Transverse colon (tissue), 4 donors: Measurements from ENCODE around the gene ATF2. TPM values are rescaled to one million over a fixed set of nuclear protein-coding genes. Genes with fewer than 3 reads are reported as not detected.

Experiments
- DNase-seq: peaks from one replicate; pipeline ENCODE4 v3.0.0-alpha.2; 2019
- H3K27ac ChIP-seq, 4 donors: fragments of 200-600 bp; sonication (generic); 2 replicates each; pipeline ENCODE4 v1.5.1; 2016 to 2018; ENCODE audit warnings: inconsistent platforms in 4 of 4
- H3K27me3 ChIP-seq: fragments of 200-600 bp; sonication (generic); 2 replicates; pipeline ENCODE4 v1.5.1; 2017; ENCODE audit warnings: inconsistent platforms
- H3K36me3 ChIP-seq, 4 donors: fragments of 200-600 bp; sonication (generic); 2 replicates each; pipeline ENCODE4 v1.5.1; 2017 to 2019; ENCODE audit warnings: inconsistent platforms in 4 of 4
- H3K4me1 ChIP-seq, 4 donors: fragments of 200-600 bp; sonication (generic); 2 replicates each; pipeline ENCODE4 v1.5.1; 2017 to 2020; ENCODE audit warnings: inconsistent platforms in 4 of 4
- H3K4me3 ChIP-seq, 4 donors: fragments of 200-600 bp; sonication (generic); 1 replicate in 1 of 4; 2 replicates in 3 of 4; pipeline versions ENCODE4 v1.5.1 to v1.6.1; 2017 to 2019; ENCODE audit warnings: inconsistent platforms in 4 of 4
- H3K9me3 ChIP-seq, 2 donors: fragments of 200-600 bp; sonication (generic); 2 replicates each; pipeline ENCODE4 v1.5.1; 2017 to 2019; ENCODE audit warnings: inconsistent platforms in 2 of 2
- CTCF ChIP-seq, 5 experiments: fragments of 200-600 bp in 3 of 5; fragments of 450-650 bp in 2 of 5; sonication (generic) in 3 of 5; IDR thresholded peaks; 1 replicate in 2 of 5; 2 replicates in 3 of 5; pipeline ENCODE4 v1.5.1; 2016 to 2017; ENCODE audit warnings: antibody characterized with exemption in 5 of 5, inconsistent platforms in 3 of 5, mild to moderate bottlenecking in 2 of 5, moderate library complexity in 1 of 5
- EP300 ChIP-seq: sonication (generic); formaldehyde crosslinking; IDR thresholded peaks from one replicate; pipeline ENCODE4 v1.6.1; 2017; ENCODE audit warnings: antibody characterized with exemption, low read depth
- POLR2A ChIP-seq: fragments of 450-650 bp; IDR thresholded peaks from one replicate; pipeline ENCODE4 v1.6.1; 2016; ENCODE audit warnings: antibody characterized with exemption, mild to moderate bottlenecking, moderate library complexity
- POLR2AphosphoS5 ChIP-seq, 3 donors: sonication (generic); formaldehyde crosslinking; IDR thresholded peaks; one replicate each; pipeline ENCODE4 v1.6.1; 2016; ENCODE audit warnings: antibody characterized with exemption in 3 of 3
- WGBS, 2 donors: methylation state at CpG; one replicate each; pipeline ENCODE4 v1.1.5; 2018; ENCODE audit warnings: low coverage in 1 of 2; 5-methylcytosine and 5-hydroxymethylcytosine counted together
- in situ Hi-C, 4 donors: fragments of 200-750 bp; cut with MboI; loops; one replicate each; pipeline versions ENCODE4 v1.15.0 to v1.15.1; 2017; ENCODE audit warnings: low sequenced_read_pairs in 3 of 4, low pct_ligation_motif_present in 1 of 4, low pct_unique_long_range_greater_than_20kb in 1 of 4
- intact Hi-C: fragments of 100-400 bp; cut with DNase I; formaldehyde crosslinking; loops from one replicate; pipeline ENCODE4 v1.15.1; 2023; ENCODE audit warnings: low total_unique reads
- small RNA-seq, 4 donors: library from RNA; depleted of rRNA; stranded (forward); fragments of <200 nt; gene quantifications; one replicate each; pipeline ENCODE3, GENCODE V24; 2016
- total RNA-seq, 4 donors: library from RNA; depleted of rRNA; stranded (reverse); fragments of >200 nt; gene quantifications; one replicate each; pipeline ENCODE4 v1.1.0, GENCODE V29; 2016

The ATF2 gene
- total RNA-seq, 4 donors from 2014 or later, result 20.2 to 52.9 (median 30.0) TPM

GRCh38 chr2:175022923-175023322, 145.1 kb downstream of the ATF2 start:
- DNase-seq, result no peak
- no peaks in the 10 kb centered on the region for H3K4me1 ChIP-seq
- no peak overlapping the region for H3K4me3 ChIP-seq
- WGBS, 2 donors, result 63 to 73% methylated on average over 2 to 3 of the region's 3 CpGs
- TF ChIP-seq EP300, result no peak
- TF ChIP-seq POLR2AphosphoS5 (IDR thresholded peaks at IDR 0.05), result no peak
- TF ChIP-seq CTCF (IDR thresholded peaks at IDR 0.05), result no peak
- TF ChIP-seq POLR2A, result no peak
- H3K27me3 ChIP-seq, result no peaks in the 10 kb centered on the region
- intact Hi-C loops (no loop called here), in situ Hi-C loops (no loop called here)
- H3K36me3 ChIP-seq, result no peaks in the 10 kb centered on the region
- H3K9me3 ChIP-seq, result no peaks in the 10 kb centered on the region
- no peak overlapping the region for H3K27ac ChIP-seq

Small RNA genes lying within 50 kb of the gene (small RNA-seq; reads per million reads assigned to genes)
- gene MIR933 (0 to 0.28 (median 0) reads per million in 4 donors), gene RF02271 (0 reads per million in 4 donors), gene RNU6-1290P (0 reads per million in 4 donors), gene RNU6-763P (0 reads per million in 4 donors)

Other genes starting within 250 kb of the ATF2 start
- gene CHN1, start 162.8 kb downstream of the ATF2 start, total RNA-seq, result 1 to 10 TPM in 3 of 4 donors, not detected in 1; 1.6 to 3.2 (median 3.0) TPM
- 100 to 1,000 TPM in 3 of 4 donors, 10 to 100 TPM in 1; 88.4 to 391 (median 181) TPM for gene ATP5MC3, start 13.5 kb upstream of the ATF2 start, total RNA-seq